Cardiac muscle cell (in vitro differentiated cells and primary cell): ENCODE measurements around the gene SYNJ1. TPM values are rescaled to one million over a fixed set of nuclear protein-coding genes. Genes with fewer than 3 reads are reported as not detected.

Source experiments
- DNase-seq, 2 donors: peaks; one replicate each; pipeline versions ENCODE4 v3.0.0 to v3.0.0-alpha.2; 2010 to 2017; ENCODE audit warnings: low read depth in 1 of 2, low spot score in 1 of 2
- H3K27ac ChIP-seq: fragments of 200-600 bp; sonication (generic); 2 replicates; pipeline ENCODE4 v1.5.1; 2016
- H3K27me3 ChIP-seq: fragments of 200-600 bp; sonication (generic); 2 replicates; pipeline ENCODE4 v1.6.0; 2016; ENCODE audit warnings: control low read depth
- H3K36me3 ChIP-seq: fragments of 200-600 bp; sonication (generic); 2 replicates; pipeline ENCODE4 v1.5.1; 2016; ENCODE audit warnings: control low read depth
- H3K4me1 ChIP-seq: fragments of 200-600 bp; sonication (generic); 2 replicates; pipeline ENCODE4 v1.8.1; 2017; ENCODE audit warnings: low read depth, mild to moderate bottlenecking, mixed run types
- H3K4me3 ChIP-seq: fragments of 200-600 bp; sonication (generic); 2 replicates; pipeline ENCODE4 v1.5.1; 2016; ENCODE audit warnings: mild to moderate bottlenecking
- H3K9me3 ChIP-seq: fragments of 200-600 bp; sonication (generic); 2 replicates; pipeline ENCODE4 v1.5.1; 2017; ENCODE audit warnings: low read depth, mild to moderate bottlenecking, control low read depth
- CTCF ChIP-seq: IDR thresholded peaks from 2 replicates; pipeline ENCODE4 v1.5.1; 2012; ENCODE audit warnings: low read depth, mild to moderate bottlenecking, low read length
- polyA plus RNA-seq: library from polyadenylated mRNA; unstranded; fragments of >200 nt; fragmentation: Nextera tagmentation; extraction: Ambion mirVana; gene quantifications from 2 replicates; pipeline ENCODE4 v1.2.1, GENCODE V29; 2016
- total RNA-seq: library from RNA; depleted of rRNA; stranded (reverse); fragments of >200 nt; gene quantifications from 2 replicates; pipeline ENCODE4 v1.2.3, GENCODE V29; 2016

The SYNJ1 gene
- total and polyA plus RNA-seq, 2 experiments from 2014 or later: 5.9 to 10.0 TPM

GRCh38 chr21:32693581-32693980, 34.2 kb downstream of the SYNJ1 start:
- Histone ChIP-seq H3K36me3 (no peaks in the 10 kb centered on the region), H3K27ac (no peak overlapping the region), H3K9me3 (no peaks in the 10 kb centered on the region), H3K4me1 (peaks cover 5% of the 10 kb centered on the region), H3K27me3 (no peaks in the 10 kb centered on the region), H3K4me3 (no peak overlapping the region)
- DNase-seq: no peak
- TF ChIP-seq CTCF: no peak

- H3K27ac ChIP-seq: no peak overlapping the region
- H3K4me3 ChIP-seq: no peak overlapping the region
- H3K4me1 ChIP-seq: no peaks in the 10 kb centered on the region
- DNase-seq: no peak
- H3K9me3 ChIP-seq: no peaks in the 10 kb centered on the region
- no peak for TF ChIP-seq CTCF
- H3K27me3 ChIP-seq: no peaks in the 10 kb centered on the region
- no peaks in the 10 kb centered on the region for H3K36me3 ChIP-seq
These were observed 37.7 kb downstream of the SYNJ1 start for GRCh38 chr21:32690085-32690484.

- H3K27ac ChIP-seq: no peak overlapping the region
- no peak for TF ChIP-seq CTCF
- no peak for DNase-seq
- no peaks in the 10 kb centered on the region for H3K9me3 ChIP-seq
- H3K27me3 ChIP-seq: no peaks in the 10 kb centered on the region
- no peaks in the 10 kb centered on the region for H3K36me3 ChIP-seq
- H3K4me3 ChIP-seq: no peak overlapping the region
- H3K4me1 ChIP-seq: no peaks in the 10 kb centered on the region
These were observed 40.0 kb downstream of the SYNJ1 start for GRCh38 chr21:32687643-32688345.

- TF ChIP-seq CTCF: no peak
These were observed 44.9 kb downstream of the SYNJ1 start for GRCh38 chr21:32682696-32683474.

GRCh38 chr21:32674731-32675130, 53.1 kb downstream of the SYNJ1 start:
- Histone ChIP-seq H3K27me3 (no peaks in the 10 kb centered on the region), H3K27ac (no peak overlapping the region), H3K9me3 (no peaks in the 10 kb centered on the region), H3K36me3 (no peaks in the 10 kb centered on the region), H3K4me3 (no peak overlapping the region), H3K4me1 (no peaks in the 10 kb centered on the region)
- no peak for TF ChIP-seq CTCF
- no peak for DNase-seq

More at GRCh38 chr21:32682696-32683474, 44.9 kb downstream of the SYNJ1 start:
- Histone ChIP-seq H3K27ac (no peak overlapping the region), H3K4me1 (no peaks in the 10 kb centered on the region), H3K4me3 (no peak overlapping the region), H3K36me3 (no peaks in the 10 kb centered on the region), H3K27me3 (no peaks in the 10 kb centered on the region), H3K9me3 (no peaks in the 10 kb centered on the region)
- no peak for DNase-seq
